ENCODE results near the gene ALDH1A2. TPM values are rescaled to one million over a fixed set of nuclear protein-coding genes. Genes with fewer than 3 reads are reported as not detected.

ALDH1A2 gene
- total and polyA plus RNA-seq, 9 donors = 10.3 to 120 (median 45.0) TPM

GRCh38 chr15:57910672-57911071 lies 154.8 kb downstream of the ALDH1A2 start:
- DNase-seq = no peak
- TF ChIP-seq, protein P1, sequence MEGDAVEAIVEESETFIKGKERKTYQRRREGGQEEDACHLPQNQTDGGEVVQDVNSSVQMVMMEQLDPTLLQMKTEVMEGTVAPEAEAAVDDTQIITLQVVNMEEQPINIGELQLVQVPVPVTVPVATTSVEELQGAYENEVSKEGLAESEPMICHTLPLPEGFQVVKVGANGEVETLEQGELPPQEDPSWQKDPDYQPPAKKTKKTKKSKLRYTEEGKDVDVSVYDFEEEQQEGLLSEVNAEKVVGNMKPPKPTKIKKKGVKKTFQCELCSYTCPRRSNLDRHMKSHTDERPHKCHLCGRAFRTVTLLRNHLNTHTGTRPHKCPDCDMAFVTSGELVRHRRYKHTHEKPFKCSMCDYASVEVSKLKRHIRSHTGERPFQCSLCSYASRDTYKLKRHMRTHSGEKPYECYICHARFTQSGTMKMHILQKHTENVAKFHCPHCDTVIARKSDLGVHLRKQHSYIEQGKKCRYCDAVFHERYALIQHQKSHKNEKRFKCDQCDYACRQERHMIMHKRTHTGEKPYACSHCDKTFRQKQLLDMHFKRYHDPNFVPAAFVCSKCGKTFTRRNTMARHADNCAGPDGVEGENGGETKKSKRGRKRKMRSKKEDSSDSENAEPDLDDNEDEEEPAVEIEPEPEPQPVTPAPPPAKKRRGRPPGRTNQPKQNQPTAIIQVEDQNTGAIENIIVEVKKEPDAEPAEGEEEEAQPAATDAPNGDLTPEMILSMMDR (IDR thresholded peaks at IDR 0.05) = no peak
- TF ChIP-seq POLR2A (IDR thresholded peaks at IDR 0.05) (no peak), EP300 (IDR thresholded peaks at IDR 0.05) (no peak)
- no peak overlapping the region for H3K27ac ChIP-seq
- no peaks in the 10 kb centered on the region for H3K27me3 ChIP-seq
- peaks cover 10% of the 10 kb centered on the region for H3K4me1 ChIP-seq (ENCODE audit: insufficient read depth)
- H3K9me3 ChIP-seq = no peaks in the 10 kb centered on the region
- H3K36me3 ChIP-seq = no peaks in the 10 kb centered on the region
- 97 to 100% (median 97%) methylated on average over 3 of the region's 3 CpGs for WGBS, 3 donors
- intact Hi-C loops (cut with DNase I) = no loop called here
- no peak overlapping the region for H3K4me3 ChIP-seq

DNA sequence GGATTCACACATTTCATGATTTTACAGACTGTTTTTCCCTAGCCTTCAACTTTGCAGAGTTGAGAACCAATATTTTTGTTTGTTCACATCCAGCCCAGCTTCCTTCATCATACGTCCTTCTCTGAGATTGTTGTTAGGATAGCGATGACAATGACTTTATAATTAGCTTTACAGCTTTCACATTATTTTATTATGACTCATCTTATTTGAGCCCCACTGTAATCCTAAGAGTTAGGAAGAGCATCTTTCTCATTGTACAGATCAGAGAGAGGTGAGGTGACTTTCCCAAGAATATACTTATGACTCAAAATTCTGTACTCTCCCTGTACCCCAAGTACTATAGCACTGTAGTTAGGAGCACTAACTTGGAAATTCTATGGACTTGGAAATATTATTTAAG lies 156.1 kb downstream of the ALDH1A2 start:
- Histone ChIP-seq H3K4me1 (ENCODE audit: insufficient read depth) (peaks cover 7% of the 10 kb centered on the region), H3K9me3 (no peaks in the 10 kb centered on the region), H3K36me3 (no peaks in the 10 kb centered on the region), H3K27me3 (no peaks in the 10 kb centered on the region), H3K4me3 (no peak overlapping the region), H3K27ac (no peak overlapping the region)
- intact Hi-C loops (cut with DNase I) = no loop called here
- no peak for DNase-seq
- 57 to 66% (median 58%) methylated on average over 2 of the region's 2 CpGs for WGBS, 3 donors
- TF ChIP-seq POLR2A (IDR thresholded peaks at IDR 0.05) = no peak
- TF ChIP-seq EP300 (IDR thresholded peaks at IDR 0.05) = no peak
- TF ChIP-seq, protein P1 (IDR thresholded peaks at IDR 0.05) = no peak

GRCh38 chr15:57903626-57904025 lies 161.9 kb downstream of the ALDH1A2 start:
- Histone ChIP-seq H3K27ac (no peak overlapping the region), H3K9me3 (no peaks in the 10 kb centered on the region), H3K36me3 (no peaks in the 10 kb centered on the region), H3K4me3 (no peak overlapping the region), H3K27me3 (no peaks in the 10 kb centered on the region), H3K4me1 (ENCODE audit: insufficient read depth) (peaks cover 1% of the 10 kb centered on the region)
- WGBS, 3 donors = 25 to 32% (median 27%) methylated on average over 1 of the region's 1 CpG
- no peak for DNase-seq
- intact Hi-C loops (cut with DNase I) = no loop called here
- TF ChIP-seq POLR2A (IDR thresholded peaks at IDR 0.05) (no peak), EP300 (IDR thresholded peaks at IDR 0.05) (no peak)
- TF ChIP-seq, protein P1 (IDR thresholded peaks at IDR 0.05) = no peak

Other genes starting within 250 kb of the ALDH1A2 start
- 10 to 100 TPM in 1 of 7 donors, 1 to 10 TPM in 3, under 1 TPM in 3; 0.40 to 29.9 (median 1.4) TPM for gene AQP9, start 72.7 kb upstream of the ALDH1A2 start, total RNA-seq
- 1 to 10 TPM in 1 of 2 donors, under 1 TPM in 1; 0.23 to 2.9 TPM for gene AQP9, start 72.7 kb upstream of the ALDH1A2 start, polyA plus RNA-seq